HepG2 (cell line): ENCODE data around the gene DHX16. TPM values are rescaled to one million over a fixed set of nuclear protein-coding genes. Genes with fewer than 3 reads are reported as not detected.

Experiments
- ATAC-seq: fragments of 200-7000 bp; cut with Tn5 transposase; 3 replicates; pipeline ENCODE4 v1.9.1; 2020; ENCODE audit warnings: mild to moderate bottlenecking, moderate library complexity
- BruUV-seq: library from RNA; stranded (reverse); fragments of 400-500 nt; replicated peaks from 2 replicates; lab custom pipeline; 2021; lab: Mats Ljungman, UMichigan
- CTCF ChIA-PET: fragments of 300-600 bp; formaldehyde crosslinking; extraction: SDS; loops from one replicate; lab custom pipeline; 2021; ENCODE audit warnings: low total read pairs, inconsistent platforms, low intra/inter-chr PET ratio; lab: Yijun Ruan, JAX
- POLR2A ChIA-PET: fragments of 350-600 bp; sonication (Branson Sonifier 250); formaldehyde crosslinking; loops from one replicate; lab custom pipeline; 2020; ENCODE audit warnings: antibody characterized with exemption, inconsistent platforms; lab: Yijun Ruan, JAX
- DNase-seq: peaks from one replicate; pipeline ENCODE4 v3.0.0-alpha.2; 2015; ENCODE audit warnings: low spot score
- FAIRE-seq: peaks from 3 replicates; lab custom pipeline; 2011; peaks lifted over from hg19 to GRCh38; lab: Jason Lieb, UNC
- H2AFZ ChIP-seq: one replicate; pipeline ENCODE4 v1.6.1; 2011; ENCODE audit warnings: low read length, inconsistent platforms
- H3K27ac ChIP-seq: fragments of 300-600 bp; 3 replicates; pipeline ENCODE4 v1.8.0; 2011; ENCODE audit warnings: mixed run types, mild to moderate bottlenecking, mixed read lengths, low read length, inconsistent platforms; ENCODE audit not compliant: insufficient read depth; ENCODE audit errors: extremely low read length
- H3K27me3 ChIP-seq, 2 experiments: fragments of 200-600 bp in 1 of 2; 2 replicates in 1 of 2; 3 replicates in 1 of 2; pipeline versions ENCODE4 v1.6.0 to v1.8.0; 2011; ENCODE audit warnings: low read length in 2 of 2, mild to moderate bottlenecking in 2 of 2, moderate library complexity in 2 of 2, inconsistent platforms in 1 of 2; ENCODE audit not compliant: insufficient read depth in 2 of 2, control insufficient read depth in 1 of 2
- H3K36me3 ChIP-seq, 2 experiments: fragments of 200-600 bp in 1 of 2; replicated peaks in 1 of 2; 2 replicates in 1 of 2; 3 replicates in 1 of 2; pipeline versions ENCODE4 v1.5.1 to v1.8.0; 2011; ENCODE audit warnings: low read length in 2 of 2, inconsistent platforms in 1 of 2; ENCODE audit not compliant: insufficient read depth in 2 of 2, control insufficient read depth in 1 of 2
- H3K4me1 ChIP-seq: 2 replicates; pipeline ENCODE4 v1.5.1; 2012; ENCODE audit warnings: low read length, inconsistent platforms; ENCODE audit not compliant: insufficient read depth
- H3K4me2 ChIP-seq: 2 replicates; pipeline ENCODE4 v1.6.0; 2011; ENCODE audit warnings: low read depth, low read length, inconsistent platforms
- H3K4me3 ChIP-seq, 3 experiments: fragments of 200-600 bp in 1 of 3; sonication (generic), shearing (Covaris generic) in 1 of 3; replicated peaks in 1 of 3; 2 replicates each; pipeline ENCODE4 v1.5.1; 2011 to 2016; ENCODE audit warnings: low read length in 3 of 3, inconsistent platforms in 2 of 3, low read depth in 2 of 3, mild to moderate bottlenecking in 2 of 3, control low read depth in 1 of 3, mixed read lengths in 1 of 3; ENCODE audit not compliant: insufficient read depth in 1 of 3
- H3K79me2 ChIP-seq: one replicate; pipeline ENCODE4 v1.6.1; 2011; ENCODE audit warnings: low read length, inconsistent platforms; ENCODE audit not compliant: insufficient read depth
- H3K9ac ChIP-seq: 2 replicates; pipeline ENCODE4 v1.6.0; 2011; ENCODE audit warnings: mild to moderate bottlenecking, low read depth, low read length, inconsistent platforms; ENCODE audit not compliant: insufficient read depth
- H3K9me3 ChIP-seq: 2 replicates; pipeline ENCODE4 v1.5.1; 2012; ENCODE audit warnings: mild to moderate bottlenecking, low read length
- H4K20me1 ChIP-seq: 2 replicates; pipeline ENCODE4 v1.6.0; 2011; ENCODE audit warnings: inconsistent platforms, mild to moderate bottlenecking, low read length, moderate library complexity; ENCODE audit not compliant: insufficient read depth
- E2F1 ChIP-seq: sonication (generic); formaldehyde crosslinking; IDR thresholded peaks from 2 replicates; pipeline ENCODE4 v1.5.0; 2020; ENCODE audit warnings: missing genetic modification reagents
- IRF2 ChIP-seq: IDR thresholded peaks from 2 replicates; pipeline ENCODE4 v1.6.1; 2018; ENCODE audit warnings: missing genetic modification reagents, missing compliant biosample characterization
- LCORL ChIP-seq, 2 experiments: fragments of 450-650 bp in 1 of 2; sonication (generic) in 1 of 2; formaldehyde crosslinking in 1 of 2; IDR thresholded peaks; 2 replicates each; pipeline versions ENCODE4 v1.5.0 to v1.6.1; 2017 to 2020; ENCODE audit warnings: antibody characterized with exemption in 1 of 2, missing genetic modification reagents in 1 of 2
- MTF2 ChIP-seq: sonication (generic); formaldehyde crosslinking; IDR thresholded peaks from 2 replicates; pipeline ENCODE4 v1.5.0; 2020; ENCODE audit warnings: missing genetic modification reagents, borderline replicate concordance
- RBM39 ChIP-seq: fragments of 200-400 bp; formaldehyde crosslinking; IDR thresholded peaks from one replicate; pipeline ENCODE4 v1.6.1; 2018; ENCODE audit warnings: antibody characterized with exemption, mild to moderate bottlenecking, low read depth, low read length; ENCODE audit not compliant: poor library complexity, severe bottlenecking
- SNAPC5 ChIP-seq: sonication (generic); formaldehyde crosslinking; IDR thresholded peaks from 2 replicates; pipeline ENCODE4 v1.8.1; 2023; ENCODE audit warnings: mild to moderate bottlenecking, missing genetic modification reagents, borderline replicate concordance
- SRSF4 ChIP-seq: fragments of 200-400 bp; formaldehyde crosslinking; IDR thresholded peaks from one replicate; pipeline ENCODE4 v1.6.1; 2018; ENCODE audit warnings: mild to moderate bottlenecking, low read depth, low read length, moderate library complexity; ENCODE audit not compliant: poor library complexity, severe bottlenecking
- TERF1 ChIP-seq: sonication (generic); formaldehyde crosslinking; IDR thresholded peaks from 2 replicates; pipeline ENCODE4 v1.8.0; 2022; ENCODE audit warnings: mild to moderate bottlenecking, missing genetic modification reagents, moderate library complexity
- ZBTB39 ChIP-seq: sonication (generic); formaldehyde crosslinking; IDR thresholded peaks from 2 replicates; pipeline ENCODE4 v1.5.0; 2020; ENCODE audit warnings: missing genetic modification reagents
- ZFP36L1 ChIP-seq: sonication (generic); formaldehyde crosslinking; IDR thresholded peaks from 2 replicates; pipeline ENCODE4 v1.8.0; 2022; ENCODE audit warnings: mild to moderate bottlenecking, missing genetic modification reagents, moderate library complexity
- ZKSCAN1 ChIP-seq: fragments of 150-350 bp; IDR thresholded peaks from 2 replicates; pipeline ENCODE4 v1.6.1; 2014; ENCODE audit warnings: low read length
- ZNF17 ChIP-seq: sonication (generic); formaldehyde crosslinking; IDR thresholded peaks from 2 replicates; pipeline ENCODE4 v1.5.0; 2020; ENCODE audit warnings: mild to moderate bottlenecking, missing genetic modification reagents
- ZNF30 ChIP-seq: sonication (generic); formaldehyde crosslinking; IDR thresholded peaks from 2 replicates; pipeline ENCODE4 v1.5.0; 2020; ENCODE audit warnings: mild to moderate bottlenecking, missing genetic modification reagents
- ZSCAN12 ChIP-seq: sonication (generic); formaldehyde crosslinking; IDR thresholded peaks from 2 replicates; pipeline ENCODE4 v1.9.0; 2021; ENCODE audit warnings: mild to moderate bottlenecking, missing genetic modification reagents
- WGBS: methylation state at CpG from one replicate; pipeline ENCODE4 v1.1.6; 2017; ENCODE audit warnings: low lambda C conversion rate; 5-methylcytosine and 5-hydroxymethylcytosine counted together
- in situ Hi-C: cut with HindIII; loops from 2 replicates; pipeline ENCODE4 v1.10.0; 2017; ENCODE audit warnings: low pct_unique_long_range_greater_than_20kb; ENCODE audit not compliant: extremely low pct_ligation_motif_present
- intact Hi-C: fragments of 100-400 bp; cut with micrococcal nuclease; formaldehyde crosslinking; loops from one replicate; pipeline ENCODE4 v1.10.0; 2022; ENCODE audit not compliant: unreplicated experiment
- polyA plus RNA-seq, 8 experiments: library from polyadenylated mRNA; depleted of rRNA in 3 of 8; stranded (reverse) in 7 of 8; unstranded in 1 of 8; fragments of >200 nt; fragmentation: Illumina TruSeq in 4 of 8; extraction: Trizol in 4 of 8; gene quantifications; 2 replicates each; pipeline versions ENCODE4 v1.2.1 to v1.2.3, GENCODE V29; 2011 to 2016; ENCODE audit warnings: low read depth in 4 of 8, missing spikeins in 1 of 8, mixed read lengths in 1 of 8; ENCODE audit not compliant: insufficient read depth in 1 of 8
- total RNA-seq, 5 experiments: library from RNA; depleted of rRNA; stranded (reverse); fragments of >200 nt; fragmentation: Illumina TruSeq; extraction: Trizol; gene quantifications; 2 replicates each; pipeline ENCODE4 v1.2.3, GENCODE V29; 2016; ENCODE audit warnings: low read depth in 1 of 5
- TF ChIP-seq, protein P1 (sequence below): sonication (generic); formaldehyde crosslinking; IDR thresholded peaks from 2 replicates; pipeline ENCODE4 v1.5.0; 2020; ENCODE audit warnings: mild to moderate bottlenecking, missing genetic modification reagents, moderate library complexity

DHX16 gene
- total and polyA plus RNA-seq, 2 of the 13 experiments (the other 11 are each of a cell fraction or from before 2014, with no cell fraction given), result 57.0 to 58.5 TPM

GRCh38 chr6:30691208-30691847 lies 18.5 kb upstream of the DHX16 start:
- Histone ChIP-seq H2AFZ (peak overlapping the region; percentile 13), H3K36me3 (no peaks in the 10 kb centered on the region), H3K27me3 (no peaks in the 10 kb centered on the region), H4K20me1 (no peaks in the 10 kb centered on the region), H3K4me3 (peak overlapping the region; percentile 84 to 89 (median 87)), H3K9me3 (no peaks in the 10 kb centered on the region), H3K79me2 (no peaks in the 10 kb centered on the region), H3K9ac (peak overlapping the region; percentile 50; the same call in 1 of the 2 replicates), H3K4me2 (peak overlapping the region; percentile 83), H3K27ac (peak overlapping the region; percentile 27), H3K4me1 (peaks cover 57% of the 10 kb centered on the region)
- DNase-seq, result no peak
- in situ Hi-C loops, result loop anchor here (25.0 kb wide), 1 partner anchor 396 kb away; no protein-coding TSS in a partner anchor
- TSS peak; percentile 70 for BruUV-seq
- ChIA-PET POLR2A (interaction anchor here (0.7 to 3.4 kb wide), 23 partner anchors 9 to 192 kb away, joined by 3 to 50 read pairs (median 4); partner anchors contain the start of genes DDR1, DHX16, IER3 and MDC1), CTCF (interaction anchor here (1.1 kb wide), 1 partner anchor 31 kb away, joined by 3 read pairs; no protein-coding TSS in a partner anchor)
- 9% methylated on average over 8 of the region's 8 CpGs for whole genome bisulfite sequencing
- ATAC-seq, result no peak
- FAIRE-seq, result no peak
- intact Hi-C loops, result loop anchor here (1.0 kb wide), 1 partner anchor 29 kb away; the partner anchor contains the start of gene TUBB
- no peak for TF ChIP-seq MTF2 (CRISPR knock-in tag)
- peak; percentile 2; the same call in 1 of the 2 replicates for TF ChIP-seq E2F1
- TF ChIP-seq ZNF30 (CRISPR knock-in tag), result 0 out of 2 replicates have a peak, but pooled peaks have one; percentile 66
- TF ChIP-seq RBM39, result no peak
- TF ChIP-seq TERF1, result no peak
- 0 out of 2 replicates have a peak, but pooled peaks have one; percentile 11 for TF ChIP-seq IRF2
- peak; percentile 42; the same call in 1 of the 2 replicates for TF ChIP-seq ZBTB39 (CRISPR knock-in tag)
- no peak for TF ChIP-seq LCORL (IDR thresholded peaks at IDR 0.05)
- TF ChIP-seq LCORL (CRISPR knock-in tag; IDR thresholded peaks at IDR 0.05), result peak; percentile 6; the same call in 1 of the 2 replicates
- 0 out of 2 replicates have a peak, but pooled peaks have one; percentile 27 for TF ChIP-seq ZNF17 (CRISPR knock-in tag)
- TF ChIP-seq SNAPC5 (CRISPR knock-in tag), result peak; percentile 32; the same call in 1 of the 2 replicates
- TF ChIP-seq SRSF4, result no peak
- TF ChIP-seq ZFP36L1 (CRISPR knock-in tag), result peak; percentile 74; the same call in 1 of the 2 replicates
- TF ChIP-seq, protein P1, sequence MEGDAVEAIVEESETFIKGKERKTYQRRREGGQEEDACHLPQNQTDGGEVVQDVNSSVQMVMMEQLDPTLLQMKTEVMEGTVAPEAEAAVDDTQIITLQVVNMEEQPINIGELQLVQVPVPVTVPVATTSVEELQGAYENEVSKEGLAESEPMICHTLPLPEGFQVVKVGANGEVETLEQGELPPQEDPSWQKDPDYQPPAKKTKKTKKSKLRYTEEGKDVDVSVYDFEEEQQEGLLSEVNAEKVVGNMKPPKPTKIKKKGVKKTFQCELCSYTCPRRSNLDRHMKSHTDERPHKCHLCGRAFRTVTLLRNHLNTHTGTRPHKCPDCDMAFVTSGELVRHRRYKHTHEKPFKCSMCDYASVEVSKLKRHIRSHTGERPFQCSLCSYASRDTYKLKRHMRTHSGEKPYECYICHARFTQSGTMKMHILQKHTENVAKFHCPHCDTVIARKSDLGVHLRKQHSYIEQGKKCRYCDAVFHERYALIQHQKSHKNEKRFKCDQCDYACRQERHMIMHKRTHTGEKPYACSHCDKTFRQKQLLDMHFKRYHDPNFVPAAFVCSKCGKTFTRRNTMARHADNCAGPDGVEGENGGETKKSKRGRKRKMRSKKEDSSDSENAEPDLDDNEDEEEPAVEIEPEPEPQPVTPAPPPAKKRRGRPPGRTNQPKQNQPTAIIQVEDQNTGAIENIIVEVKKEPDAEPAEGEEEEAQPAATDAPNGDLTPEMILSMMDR (CRISPR knock-in tag), result 0 out of 2 replicates have a peak, but pooled peaks have one; percentile 2
- TF ChIP-seq ZKSCAN1, result 0 out of 2 replicates have a peak, but pooled peaks have one; percentile 44
- TF ChIP-seq ZSCAN12, result peak; percentile 31; the same call in 1 of the 2 replicates
